Lower lobe of right lung (tissue), 2 donors: ENCODE data around the gene HMGN1. TPM values are rescaled to one million over a fixed set of nuclear protein-coding genes. Genes with fewer than 3 reads are reported as not detected.

ENCODE experiments used
- ATAC-seq, 2 donors: fragments of 200-7000 bp; cut with Tn5 transposase; one replicate each; pipeline ENCODE4 v1.9.1; 2020 to 2022; ENCODE audit warnings: mild to moderate bottlenecking in 2 of 2, moderate library complexity in 2 of 2
- DNase-seq: peaks from one replicate; pipeline ENCODE4 v3.0.0-alpha.2; 2020
- H3K27ac ChIP-seq: fragments of 200-600 bp; one replicate; pipeline ENCODE4 v1.8.0; 2022
- H3K27me3 ChIP-seq: fragments of 200-600 bp; one replicate; pipeline ENCODE4 v1.8.0; 2022; ENCODE audit warnings: low read depth
- H3K36me3 ChIP-seq: fragments of 200-600 bp; one replicate; pipeline ENCODE4 v1.8.0; 2022; ENCODE audit warnings: mild to moderate bottlenecking
- H3K4me1 ChIP-seq: fragments of 200-600 bp; one replicate; pipeline ENCODE4 v1.8.0; 2022
- H3K4me3 ChIP-seq: fragments of 200-600 bp; one replicate; pipeline ENCODE4 v1.8.0; 2022; ENCODE audit warnings: mild to moderate bottlenecking
- H3K9me3 ChIP-seq: fragments of 200-600 bp; one replicate; pipeline ENCODE4 v1.8.0; 2022
- CTCF ChIP-seq: fragments of 200-600 bp; IDR thresholded peaks from one replicate; pipeline ENCODE4 v1.8.0; 2022; ENCODE audit warnings: antibody characterized with exemption, mild to moderate bottlenecking
- intact Hi-C: fragments of 100-400 bp; cut with DNase I; formaldehyde crosslinking; loops from one replicate; pipeline ENCODE4 v1.11.0; 2022
- total RNA-seq: library from RNA; stranded (reverse); fragmentation: NEBNext Ultra II Directional; extraction: Animal tissue kit (Norgen Biotek cat#: 25700); gene quantifications from one replicate; pipeline ENCODE4 v1.2.1, GENCODE V29; 2021
- donor health status: DM: no; HTN: yes; CAD: no; lungs with severe emphysema.

The HMGN1 gene
- total RNA-seq, 1 donor from 2014 or later, result 139 TPM

- Histone ChIP-seq H3K9me3 (no peaks in the 10 kb centered on the region), H3K27ac (no peak overlapping the region), H3K4me3 (no peak overlapping the region), H3K4me1 (no peaks in the 10 kb centered on the region), H3K27me3 (no peaks in the 10 kb centered on the region), H3K36me3 (no peaks in the 10 kb centered on the region)
- no peak for ATAC-seq
- intact Hi-C loops, result no loop called here
- no peak for DNase-seq
- TF ChIP-seq CTCF, result no peak
Observed at GRCh38 chr21:39326607-39327307, 22.1 kb downstream of the HMGN1 start.

- intact Hi-C loops, result no loop called here
- Histone ChIP-seq H3K36me3 (no peaks in the 10 kb centered on the region), H3K4me1 (no peaks in the 10 kb centered on the region)
Observed at GRCh38 chr21:39325458-39325857, 23.4 kb downstream of the HMGN1 start.

GRCh38 chr21:39321424-39321823, 27.5 kb downstream of the HMGN1 start:
- no peaks in the 10 kb centered on the region for H3K36me3 ChIP-seq
- ATAC-seq (no peak), DNase-seq (no peak)
- H3K27me3 ChIP-seq, result no peaks in the 10 kb centered on the region
- no peak overlapping the region for H3K4me3 ChIP-seq
- H3K27ac ChIP-seq, result no peak overlapping the region
- intact Hi-C loops, result no loop called here
- no peak for TF ChIP-seq CTCF
- no peaks in the 10 kb centered on the region for H3K9me3 ChIP-seq
- H3K4me1 ChIP-seq, result no peaks in the 10 kb centered on the region

More at GRCh38 chr21:39325458-39325857, 23.4 kb downstream of the HMGN1 start:
- H3K4me3 ChIP-seq, result no peak overlapping the region
- no peaks in the 10 kb centered on the region for H3K27me3 ChIP-seq
- no peak for TF ChIP-seq CTCF
- no peak for ATAC-seq
- H3K9me3 ChIP-seq, result no peaks in the 10 kb centered on the region
- no peak overlapping the region for H3K27ac ChIP-seq
- DNase-seq, result no peak

- no peaks in the 10 kb centered on the region for H3K9me3 ChIP-seq
- intact Hi-C loops, result no loop called here
- H3K27ac ChIP-seq, result peak overlapping the region; percentile 52
- no peaks in the 10 kb centered on the region for H3K27me3 ChIP-seq
- DNase-seq (no peak), ATAC-seq (no peak)
- no peak for TF ChIP-seq CTCF
- H3K36me3 ChIP-seq, result no peaks in the 10 kb centered on the region
- H3K4me3 ChIP-seq, result no peak overlapping the region
- H3K4me1 ChIP-seq, result peaks cover 2% of the 10 kb centered on the region
Observed at GRCh38 chr21:39319814-39320332, 29.0 kb downstream of the HMGN1 start.

GRCh38 chr21:39319251-39319756, 29.6 kb downstream of the HMGN1 start:
- Histone ChIP-seq H3K4me3 (no peak overlapping the region), H3K36me3 (no peaks in the 10 kb centered on the region), H3K27ac (peak overlapping the region; percentile 52), H3K27me3 (no peaks in the 10 kb centered on the region), H3K9me3 (no peaks in the 10 kb centered on the region), H3K4me1 (peaks cover 8% of the 10 kb centered on the region)
- ATAC-seq, result peak in 1 of 2 donors; percentile 51
- no peak for TF ChIP-seq CTCF
- no peak for DNase-seq
- intact Hi-C loops, result no loop called here
